Measurements from ENCODE around the gene FAM222A.

The FAM222A gene

GRCh38 chr12:109711596-109712461 is 1.8 kb upstream of the FAM222A start:
- TF ChIP-seq CTCF (IDR thresholded peaks at IDR 0.05; ENCODE audit: insufficient read depth, missing control alignments) = no peak
- FAIRE-seq (no peak), DNase-seq (ENCODE audit: insufficient read length, low spot score) (no peak)

DNA sequence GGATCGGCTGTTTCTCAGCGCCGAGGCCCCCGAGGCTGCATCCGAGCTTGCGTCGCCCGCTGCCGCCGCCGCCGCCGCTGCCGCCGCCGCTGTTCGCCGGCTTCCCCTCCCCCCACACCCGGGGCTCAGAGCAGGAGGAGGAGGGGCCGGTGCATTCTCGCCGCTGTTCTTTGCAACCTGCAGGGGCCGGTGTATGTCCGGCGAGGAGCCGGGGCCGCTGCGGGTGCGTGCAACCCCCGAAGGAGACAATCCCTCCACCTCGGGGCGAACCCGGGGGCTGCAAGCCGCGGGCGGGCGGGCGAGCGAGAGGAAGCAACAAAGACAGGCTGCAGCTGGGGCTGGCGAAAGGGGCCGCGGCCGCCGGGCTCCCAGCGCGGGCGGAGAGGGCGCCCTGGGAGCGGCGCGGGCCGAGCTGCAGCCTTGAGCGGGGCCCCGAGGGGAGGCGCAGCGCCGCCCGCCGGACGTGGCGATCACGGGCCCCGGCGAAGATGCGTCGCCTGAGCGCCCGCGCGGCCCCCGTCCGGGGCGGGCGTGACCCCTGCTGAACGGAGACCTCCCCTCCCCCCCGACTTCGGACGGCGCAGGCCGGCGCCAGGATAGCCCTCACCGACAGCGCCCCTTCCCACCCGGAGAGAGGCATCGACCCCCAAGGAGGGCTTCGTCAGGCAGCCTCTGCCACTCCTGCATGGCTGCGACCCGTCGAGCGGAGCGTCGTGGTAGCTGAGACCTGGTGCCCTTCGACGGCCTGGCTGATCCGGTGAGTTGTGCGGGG is 702 bp downstream of the FAM222A start:
- TF ChIP-seq CTCF (IDR thresholded peaks at IDR 0.05; ENCODE audit: insufficient read depth, missing control alignments) = no peak
- FAIRE-seq = no peak
- DNase-seq (ENCODE audit: insufficient read length, low spot score) = no peak

- no peak for TF ChIP-seq CTCF (IDR thresholded peaks at IDR 0.05; ENCODE audit: insufficient read depth, missing control alignments)
- DNase-seq (ENCODE audit: insufficient read length, low spot score) (no peak), FAIRE-seq (no peak)
These were observed 1.3 kb downstream of the FAM222A start for GRCh38 chr12:109714913-109715244.

DNA sequence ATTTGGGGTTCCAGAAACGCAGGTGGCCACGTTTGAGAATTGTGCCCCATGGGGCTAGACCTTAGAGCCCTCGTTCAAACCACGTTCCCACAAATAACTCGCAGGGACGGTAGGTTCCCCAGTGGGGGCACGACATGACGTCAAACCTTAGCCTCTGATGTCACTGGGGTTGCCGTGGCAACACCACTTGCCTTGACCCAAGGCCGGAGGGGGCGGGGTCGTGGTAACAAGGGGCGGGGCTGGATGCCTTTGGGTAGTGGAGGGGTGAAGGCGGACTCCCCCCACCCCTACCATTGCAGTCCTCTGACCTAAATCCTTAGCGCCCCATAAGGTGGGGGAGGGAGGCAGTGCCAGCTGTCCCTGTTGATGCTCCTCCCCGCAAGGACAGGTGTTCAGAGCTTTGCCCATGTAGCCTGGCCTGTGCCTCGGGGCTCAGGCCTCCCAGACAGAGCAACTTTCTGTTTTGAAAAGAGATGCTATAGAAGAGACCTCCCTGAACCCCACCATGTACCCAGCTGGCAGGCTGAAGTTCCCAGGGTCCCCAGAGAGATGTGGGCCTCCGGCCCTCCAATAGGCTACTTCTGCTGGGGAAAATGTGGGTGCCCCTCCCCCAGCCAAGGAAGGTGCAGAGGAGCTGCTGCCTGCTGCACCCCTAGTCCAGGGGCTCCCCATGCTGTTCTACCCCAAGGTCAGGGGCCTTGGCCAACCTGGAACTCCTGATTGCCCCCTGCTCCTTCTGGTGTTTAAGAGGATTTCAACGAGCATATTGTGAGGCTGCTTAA is 1.9 kb downstream of the FAM222A start:
- DNase-seq (ENCODE audit: insufficient read length, low spot score) = no peak
- no peak for TF ChIP-seq CTCF (IDR thresholded peaks at IDR 0.05; ENCODE audit: insufficient read depth, missing control alignments)
- FAIRE-seq = no peak

DNA sequence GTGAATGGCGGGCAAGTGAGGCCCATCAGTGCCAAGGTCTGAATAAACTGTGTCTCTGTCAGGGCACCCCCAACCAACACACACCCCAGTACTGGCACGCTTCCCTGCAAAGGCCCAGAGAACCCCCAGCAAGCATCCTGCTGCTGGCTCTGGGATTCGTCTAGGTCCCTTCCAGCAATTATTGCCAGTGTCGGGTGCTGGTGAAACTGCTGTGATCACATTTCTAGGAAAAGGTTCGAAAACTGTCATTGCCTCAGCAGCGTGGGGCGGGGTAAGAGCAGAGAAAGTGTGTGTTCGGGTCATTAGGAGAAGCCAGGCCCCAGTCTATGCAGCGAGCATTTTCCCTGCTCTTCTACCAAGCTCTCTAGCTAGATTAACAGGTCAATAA is 2.5 kb downstream of the FAM222A start:
- no peak for FAIRE-seq
- no peak for DNase-seq (ENCODE audit: insufficient read length, low spot score)
- no peak for TF ChIP-seq CTCF (IDR thresholded peaks at IDR 0.05; ENCODE audit: insufficient read depth, missing control alignments)

- DNase-seq (ENCODE audit: insufficient read length, low spot score) = no peak
- no peak for FAIRE-seq
- TF ChIP-seq CTCF (IDR thresholded peaks at IDR 0.05; ENCODE audit: insufficient read depth, missing control alignments) = no peak
These were observed 3.1 kb downstream of the FAM222A start for GRCh38 chr12:109716512-109717389.
